ENCODE measurements around the gene TPCN1. TPM values are rescaled to one million over a fixed set of nuclear protein-coding genes. Genes with fewer than 3 reads are reported as not detected.

TPCN1 gene
- total and polyA plus RNA-seq, 2 experiments from 2014 or later: 13.4 to 24.2 TPM

DNA sequence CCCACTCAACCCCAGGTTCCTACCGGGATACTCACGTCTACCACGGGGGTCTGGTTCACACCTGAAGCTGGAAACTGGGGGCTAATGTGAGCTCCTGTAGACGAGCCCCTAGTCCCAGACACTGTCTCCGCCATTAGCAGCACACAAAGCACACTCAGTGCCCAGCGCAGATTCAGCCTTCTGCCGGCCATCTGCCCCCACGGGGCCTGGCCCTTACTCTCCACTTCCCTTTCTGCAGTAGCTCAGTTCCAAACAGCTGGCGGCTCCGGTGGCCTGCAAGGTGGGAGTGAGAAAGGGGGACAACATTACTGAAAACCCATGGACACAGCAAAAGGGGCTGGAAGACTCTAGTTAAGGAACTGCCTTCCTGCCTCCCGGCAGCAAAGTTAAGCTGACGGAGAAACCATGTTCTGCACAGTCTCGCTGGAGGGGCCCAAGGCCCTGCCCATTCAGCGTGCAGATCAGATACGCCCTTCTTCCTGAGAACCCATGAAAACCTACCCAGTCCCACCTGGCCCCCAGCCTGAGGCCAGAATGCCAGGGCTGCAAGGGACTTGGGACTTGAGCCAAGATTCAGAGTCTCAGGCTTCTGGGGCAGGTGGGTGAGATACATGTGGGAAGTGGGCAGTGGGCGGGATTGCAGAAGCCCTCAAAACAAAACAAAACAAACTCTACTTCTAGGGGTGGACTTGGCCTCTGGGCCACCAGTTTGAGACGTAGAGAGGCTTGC lies 111.6 kb downstream of the TPCN1 start:
- Histone ChIP-seq H3K27me3 (peaks cover 11% of the 10 kb centered on the region), H3K4me3 (no peak overlapping the region), H3K27ac (no peak overlapping the region), H3K9me3 (ENCODE audit: low read depth) (no peaks in the 10 kb centered on the region), H3K4me1 (ENCODE audit: low read depth) (no peaks in the 10 kb centered on the region), H3K36me3 (no peaks in the 10 kb centered on the region)
- TF ChIP-seq, protein P1, sequence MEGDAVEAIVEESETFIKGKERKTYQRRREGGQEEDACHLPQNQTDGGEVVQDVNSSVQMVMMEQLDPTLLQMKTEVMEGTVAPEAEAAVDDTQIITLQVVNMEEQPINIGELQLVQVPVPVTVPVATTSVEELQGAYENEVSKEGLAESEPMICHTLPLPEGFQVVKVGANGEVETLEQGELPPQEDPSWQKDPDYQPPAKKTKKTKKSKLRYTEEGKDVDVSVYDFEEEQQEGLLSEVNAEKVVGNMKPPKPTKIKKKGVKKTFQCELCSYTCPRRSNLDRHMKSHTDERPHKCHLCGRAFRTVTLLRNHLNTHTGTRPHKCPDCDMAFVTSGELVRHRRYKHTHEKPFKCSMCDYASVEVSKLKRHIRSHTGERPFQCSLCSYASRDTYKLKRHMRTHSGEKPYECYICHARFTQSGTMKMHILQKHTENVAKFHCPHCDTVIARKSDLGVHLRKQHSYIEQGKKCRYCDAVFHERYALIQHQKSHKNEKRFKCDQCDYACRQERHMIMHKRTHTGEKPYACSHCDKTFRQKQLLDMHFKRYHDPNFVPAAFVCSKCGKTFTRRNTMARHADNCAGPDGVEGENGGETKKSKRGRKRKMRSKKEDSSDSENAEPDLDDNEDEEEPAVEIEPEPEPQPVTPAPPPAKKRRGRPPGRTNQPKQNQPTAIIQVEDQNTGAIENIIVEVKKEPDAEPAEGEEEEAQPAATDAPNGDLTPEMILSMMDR (IDR thresholded peaks at IDR 0.05; ENCODE audit: low read depth, low read length): no peak
- no peak for DNase-seq (ENCODE audit: low read depth in 1 of 2, low spot score in 1 of 2)

DNA sequence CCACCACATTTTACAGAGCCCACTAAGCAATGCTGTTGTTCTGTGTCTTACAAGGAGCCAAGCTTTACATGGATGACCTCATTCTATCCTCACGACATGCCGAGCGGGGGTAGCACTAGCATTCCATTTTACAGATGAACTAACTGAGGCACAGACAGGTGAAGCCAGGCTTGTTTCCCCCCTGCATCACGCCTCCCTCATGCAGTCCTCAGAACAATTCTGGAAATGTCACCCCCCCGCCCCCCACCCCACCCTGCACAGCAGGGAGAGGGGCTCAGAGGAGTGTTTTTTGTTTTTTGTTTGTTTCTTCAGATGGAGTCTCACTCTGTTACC lies 112.1 kb downstream of the TPCN1 start:
- no peak for DNase-seq (ENCODE audit: low read depth in 1 of 2, low spot score in 1 of 2)
- Histone ChIP-seq H3K27me3 (peaks cover 11% of the 10 kb centered on the region), H3K36me3 (no peaks in the 10 kb centered on the region), H3K9me3 (ENCODE audit: low read depth) (no peaks in the 10 kb centered on the region), H3K4me3 (no peak overlapping the region), H3K27ac (no peak overlapping the region), H3K4me1 (ENCODE audit: low read depth) (no peaks in the 10 kb centered on the region)
- TF ChIP-seq, protein P1 (IDR thresholded peaks at IDR 0.05; ENCODE audit: low read depth, low read length): no peak

DNA sequence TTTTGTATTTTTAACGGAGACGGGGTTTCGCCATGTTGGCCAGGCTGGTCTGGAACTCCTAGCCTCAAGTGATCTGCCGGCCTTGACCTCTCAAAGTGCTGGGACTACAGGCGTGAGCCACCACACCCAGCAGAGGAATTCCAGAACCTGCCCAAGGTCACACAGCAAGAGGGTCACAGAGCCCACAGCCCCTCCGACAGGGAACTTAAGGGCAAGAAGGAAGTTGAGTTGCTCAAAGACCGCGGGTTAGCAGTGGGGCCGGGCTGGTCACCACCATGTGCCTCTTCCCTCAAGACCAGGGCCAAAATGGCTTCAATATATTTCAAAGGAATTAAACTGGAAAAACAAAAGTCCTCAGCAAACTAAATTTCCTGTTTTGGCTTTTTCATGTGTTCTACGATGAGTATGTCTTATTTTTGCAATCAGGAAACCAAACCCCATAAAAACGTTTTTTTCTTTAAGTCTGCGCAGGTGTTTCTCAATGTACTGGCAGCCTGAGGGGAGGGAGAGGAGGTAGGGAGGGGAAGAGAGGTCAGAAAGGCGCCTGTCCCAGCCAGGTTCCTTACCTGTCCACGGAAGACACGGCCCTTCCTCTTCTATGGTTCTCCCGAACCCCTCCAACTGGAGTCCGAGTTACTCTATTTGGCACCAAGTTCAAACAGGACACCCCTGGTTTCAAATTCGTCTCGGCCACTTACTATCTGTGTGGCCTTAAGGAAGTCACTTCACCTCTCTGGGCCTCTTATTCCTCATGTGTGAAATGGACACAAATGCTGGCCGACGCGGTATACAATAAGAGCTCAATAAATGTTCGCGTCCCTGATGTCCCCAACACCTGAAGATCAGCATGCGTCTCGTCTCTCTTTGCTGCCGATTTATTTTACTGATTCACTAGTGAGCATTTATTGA lies 112.9 kb downstream of the TPCN1 start:
- no peaks in the 10 kb centered on the region for H3K36me3 ChIP-seq
- DNase-seq (ENCODE audit: low read depth in 1 of 2, low spot score in 1 of 2): no peak
- TF ChIP-seq, protein P1 (IDR thresholded peaks at IDR 0.05; ENCODE audit: low read depth, low read length): no peak

DNA sequence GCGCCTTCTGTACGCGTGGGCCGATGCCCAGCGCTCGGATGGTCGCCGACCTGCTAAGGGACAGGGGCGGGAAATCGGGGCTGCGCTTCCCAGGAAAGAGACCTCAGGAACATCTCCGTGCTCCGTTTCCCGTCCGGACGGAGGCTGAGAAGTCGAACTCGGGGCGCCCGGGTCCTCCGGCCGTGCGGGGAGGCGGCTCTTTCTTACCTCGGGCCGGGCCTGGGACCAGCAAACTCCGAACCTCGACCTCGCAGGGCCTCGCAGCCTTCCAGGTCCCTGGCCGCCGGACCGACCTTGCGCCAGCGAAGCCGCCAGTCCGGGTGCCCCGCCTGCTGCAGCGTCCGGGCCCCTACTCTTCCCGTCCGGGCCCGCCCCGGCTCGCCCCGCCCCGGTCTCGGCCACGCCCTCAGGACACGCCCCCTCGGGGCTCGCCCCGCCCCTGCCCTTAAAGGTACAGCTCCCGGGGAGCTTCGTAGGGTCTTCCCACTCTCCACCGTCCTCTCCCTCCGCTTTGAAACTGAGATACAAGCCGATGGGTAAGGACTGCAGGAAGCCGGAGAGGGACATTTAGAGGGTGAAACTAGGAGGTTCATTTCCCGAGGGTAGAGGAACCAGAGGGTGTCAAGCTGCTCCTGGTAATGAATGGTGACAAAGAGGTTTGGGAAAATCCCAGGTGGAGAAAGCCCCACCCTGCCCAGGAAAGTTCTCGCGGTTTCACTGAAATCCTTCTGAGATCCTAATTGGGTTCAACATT lies 113.7 kb downstream of the TPCN1 start, which contains the start of gene SLC8B1:
Gene SLC8B1 (minus strand): TSS at position 324 of the 754 bp plus-strand sequence. CDS start 2,231 bp downstream, outside the sequence.
- Histone ChIP-seq H3K27ac (no peak within 1 kb of the TSS), H3K27me3 (peaks cover 11% of the 10 kb centered on the region), H3K4me1 (ENCODE audit: low read depth) (no peaks in the 10 kb centered on the region), H3K9me3 (ENCODE audit: low read depth) (no peaks in the 10 kb centered on the region), H3K4me3 (peak within 1 kb of the TSS; percentile 39), H3K36me3 (no peaks in the 10 kb centered on the region)
- peak; percentile 85 to 91 for DNase-seq (ENCODE audit: low read depth in 1 of 2, low spot score in 1 of 2)
- TF ChIP-seq, protein P1 (IDR thresholded peaks at IDR 0.05; ENCODE audit: low read depth, low read length): no peak

More for the DNA sequence above, 112.9 kb downstream of the TPCN1 start:
- Histone ChIP-seq H3K27ac (no peak overlapping the region), H3K4me3 (peak overlapping the region; percentile 39), H3K27me3 (peaks cover 11% of the 10 kb centered on the region), H3K4me1 (ENCODE audit: low read depth) (no peaks in the 10 kb centered on the region), H3K9me3 (ENCODE audit: low read depth) (no peaks in the 10 kb centered on the region)

DNA sequence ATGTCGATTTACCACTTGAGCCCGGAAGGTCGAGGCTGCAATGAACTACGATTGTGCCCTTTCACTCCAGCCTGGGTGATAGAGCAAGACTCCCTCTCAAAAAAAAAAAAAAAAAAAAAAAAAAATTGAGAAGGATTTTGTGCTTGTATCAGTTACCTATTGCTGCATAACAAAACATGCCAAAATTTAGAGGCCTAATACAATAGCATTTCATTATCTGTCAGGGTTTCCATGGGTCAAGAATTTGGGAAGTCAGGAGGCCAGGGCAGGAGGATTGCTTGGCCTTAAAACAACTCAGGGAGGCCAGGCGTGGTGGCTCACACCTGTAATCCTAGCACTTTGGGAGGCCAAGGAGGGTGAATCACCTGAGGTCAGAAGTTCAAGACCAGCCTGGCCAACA lies 118.3 kb downstream of the TPCN1 start:
- H3K4me3 ChIP-seq: no peak overlapping the region
- H3K27me3 ChIP-seq: peaks cover 2% of the 10 kb centered on the region

More for the DNA sequence above, 118.3 kb downstream of the TPCN1 start:
- Histone ChIP-seq H3K9me3 (ENCODE audit: low read depth) (no peaks in the 10 kb centered on the region), H3K4me1 (ENCODE audit: low read depth) (no peaks in the 10 kb centered on the region), H3K36me3 (no peaks in the 10 kb centered on the region), H3K27ac (no peak overlapping the region)
- TF ChIP-seq, protein P1 (IDR thresholded peaks at IDR 0.05; ENCODE audit: low read depth, low read length): no peak
- no peak for DNase-seq (ENCODE audit: low read depth in 1 of 2, low spot score in 1 of 2)

Data from cardiac muscle cell (in vitro differentiated cells and primary cell).